ENCODE measurements around the gene TAF6L. TPM values are rescaled to one million over a fixed set of nuclear protein-coding genes. Genes with fewer than 3 reads are reported as not detected.
"Not testable (repeated sequence)": the region's sequence is repeated elsewhere in the genome, so short reads cannot be mapped to it uniquely, and the experiment has no call there.

Gene TAF6L
- total RNA-seq, 6 donors from 2014 or later = 16.7 to 51.3 (median 27.0) TPM

DNA sequence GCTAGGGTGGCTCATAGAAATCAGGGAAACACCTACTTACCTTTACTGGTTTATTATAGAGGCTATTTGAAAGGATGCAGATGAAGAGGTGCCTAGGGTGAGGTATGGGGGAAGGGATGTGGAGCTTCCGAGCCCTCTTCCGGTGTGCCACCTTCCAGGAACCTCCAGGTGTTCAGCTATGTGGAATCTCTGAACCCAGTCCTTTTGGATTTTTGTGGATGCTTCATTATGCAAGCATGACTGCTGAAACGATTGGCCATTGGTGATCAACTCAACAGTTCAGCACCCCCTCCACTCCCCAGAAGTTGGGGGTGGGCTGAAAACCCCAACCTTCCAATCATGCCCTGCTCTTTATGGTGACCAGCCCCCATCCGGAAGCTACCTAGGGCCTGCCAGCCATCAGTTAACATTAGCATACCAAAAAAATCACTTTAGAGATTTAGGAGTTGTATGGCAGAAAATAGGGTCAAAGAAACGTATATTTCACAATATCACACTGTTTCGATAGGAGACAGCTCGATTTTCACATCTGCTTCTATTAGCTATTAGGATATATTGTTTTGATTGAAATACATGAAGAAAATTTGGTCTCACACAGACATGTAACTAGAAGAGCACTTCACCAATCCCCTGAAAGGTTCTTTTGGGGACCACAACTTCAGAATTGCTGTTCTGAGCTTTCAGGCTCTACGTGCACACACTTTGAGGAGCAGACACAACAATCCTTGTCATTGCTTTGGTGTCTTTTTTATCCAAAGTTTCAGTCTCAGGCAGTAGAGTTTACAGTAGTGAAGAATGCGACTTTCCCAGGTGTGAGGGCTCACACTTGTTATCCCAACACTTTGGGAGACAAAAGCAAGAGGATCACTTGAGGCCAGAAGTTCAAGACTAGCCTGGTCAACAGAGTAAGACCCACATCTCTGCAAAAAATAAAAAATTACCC lies 13.1 kb upstream of the TAF6L start:
- WGBS, 2 donors = 65 to 66% methylated on average over 9 of the region's 9 CpGs
- H3K4me3 ChIP-seq = no peak overlapping the region
- TF ChIP-seq, protein P1, sequence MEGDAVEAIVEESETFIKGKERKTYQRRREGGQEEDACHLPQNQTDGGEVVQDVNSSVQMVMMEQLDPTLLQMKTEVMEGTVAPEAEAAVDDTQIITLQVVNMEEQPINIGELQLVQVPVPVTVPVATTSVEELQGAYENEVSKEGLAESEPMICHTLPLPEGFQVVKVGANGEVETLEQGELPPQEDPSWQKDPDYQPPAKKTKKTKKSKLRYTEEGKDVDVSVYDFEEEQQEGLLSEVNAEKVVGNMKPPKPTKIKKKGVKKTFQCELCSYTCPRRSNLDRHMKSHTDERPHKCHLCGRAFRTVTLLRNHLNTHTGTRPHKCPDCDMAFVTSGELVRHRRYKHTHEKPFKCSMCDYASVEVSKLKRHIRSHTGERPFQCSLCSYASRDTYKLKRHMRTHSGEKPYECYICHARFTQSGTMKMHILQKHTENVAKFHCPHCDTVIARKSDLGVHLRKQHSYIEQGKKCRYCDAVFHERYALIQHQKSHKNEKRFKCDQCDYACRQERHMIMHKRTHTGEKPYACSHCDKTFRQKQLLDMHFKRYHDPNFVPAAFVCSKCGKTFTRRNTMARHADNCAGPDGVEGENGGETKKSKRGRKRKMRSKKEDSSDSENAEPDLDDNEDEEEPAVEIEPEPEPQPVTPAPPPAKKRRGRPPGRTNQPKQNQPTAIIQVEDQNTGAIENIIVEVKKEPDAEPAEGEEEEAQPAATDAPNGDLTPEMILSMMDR (IDR thresholded peaks at IDR 0.05) = no peak
- no peak for TF ChIP-seq POLR2A (IDR thresholded peaks at IDR 0.05)
- no peak for TF ChIP-seq EP300 (IDR thresholded peaks at IDR 0.05)
- no peak for TF ChIP-seq POLR2AphosphoS5 (IDR thresholded peaks at IDR 0.05)
- no peaks in the 10 kb centered on the region for H3K9me3 ChIP-seq
- H3K36me3 ChIP-seq = no peaks in the 10 kb centered on the region
- H3K4me1 ChIP-seq = peaks cover 19 to 31% (median 21%) of the 10 kb centered on the region in 4 donors
- no peak for ATAC-seq (ENCODE audit: low FRiP score in 2 of 2)
- no peak overlapping the region for H3K27ac ChIP-seq
- DNase-seq = no peak
- no peaks in the 10 kb centered on the region for H3K27me3 ChIP-seq

DNA sequence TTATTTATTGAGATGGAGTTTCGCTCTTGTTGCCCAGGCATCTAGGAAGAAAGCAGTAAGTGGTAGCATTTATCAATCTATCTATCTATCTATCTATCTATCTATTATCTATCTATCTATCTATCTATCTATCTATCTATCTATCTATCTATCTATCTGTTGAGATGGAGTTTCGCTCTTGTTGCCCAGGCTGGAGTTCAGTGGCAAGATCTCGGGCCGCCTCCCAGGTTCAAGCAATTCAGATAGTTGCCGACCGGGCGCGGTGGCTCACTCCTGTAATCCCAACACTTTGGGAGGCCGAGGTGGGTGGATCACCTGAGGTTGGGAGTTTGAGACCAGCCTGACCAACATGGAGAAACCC lies 10.3 kb upstream of the TAF6L start:
- not testable (repeated sequence) for H3K9me3 ChIP-seq; ATAC-seq (ENCODE audit: low FRiP score in 2 of 2); H3K36me3 ChIP-seq; DNase-seq; H3K27me3 ChIP-seq
- Histone ChIP-seq H3K27ac (peak overlapping the region; percentile 85 to 92 (median 86)), H3K4me3 (peak overlapping the region in 3 of 4 donors; percentile 61 to 88 (median 65)), H3K4me1 (peaks cover 11 to 20% (median 12%) of the 10 kb centered on the region in 4 donors)
- WGBS, 2 donors = 32 to 34% methylated on average over 9 of the region's 9 CpGs

DNA sequence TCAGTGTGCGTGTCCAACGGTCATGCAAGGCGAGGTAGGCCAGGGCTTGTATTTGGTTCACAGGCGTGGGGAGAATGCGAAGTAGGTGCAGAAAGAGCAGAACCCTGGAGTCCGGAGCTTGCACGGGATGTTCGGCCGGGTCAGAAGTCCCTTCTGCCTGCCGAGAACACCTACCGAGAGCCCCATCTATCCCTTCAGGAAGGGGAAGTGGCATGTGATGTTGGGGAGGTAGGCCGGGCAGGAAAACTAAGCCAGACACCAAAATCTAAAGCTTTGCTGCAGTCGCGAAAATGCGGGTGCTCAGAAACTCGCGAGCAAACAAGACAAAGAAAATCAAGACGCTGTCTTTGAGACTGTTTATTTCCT lies 435 bp upstream of the TAF6L start:
- Histone ChIP-seq H3K4me3 (peak overlapping the region; percentile 65 to 77 (median 72)), H3K36me3 (peaks cover 0 to 23% (median 17%) of the 10 kb centered on the region in 4 donors), H3K27ac (peak overlapping the region; percentile 90 to 97 (median 94)), H3K27me3 (no peaks in the 10 kb centered on the region), H3K9me3 (no peaks in the 10 kb centered on the region), H3K4me1 (peaks cover 18 to 24% (median 21%) of the 10 kb centered on the region in 4 donors)
- DNase-seq (peak in 1 of 2 donors; percentile 35), ATAC-seq (ENCODE audit: low FRiP score in 2 of 2) (peak; percentile 16 to 47)
- WGBS, 2 donors = 0 to 3% methylated on average over 18 of the region's 18 CpGs
- TF ChIP-seq, protein P1 (IDR thresholded peaks at IDR 0.05) = no peak
- peak in 1 of 4 donors; percentile 10 for TF ChIP-seq POLR2A (IDR thresholded peaks at IDR 0.05)

DNA sequence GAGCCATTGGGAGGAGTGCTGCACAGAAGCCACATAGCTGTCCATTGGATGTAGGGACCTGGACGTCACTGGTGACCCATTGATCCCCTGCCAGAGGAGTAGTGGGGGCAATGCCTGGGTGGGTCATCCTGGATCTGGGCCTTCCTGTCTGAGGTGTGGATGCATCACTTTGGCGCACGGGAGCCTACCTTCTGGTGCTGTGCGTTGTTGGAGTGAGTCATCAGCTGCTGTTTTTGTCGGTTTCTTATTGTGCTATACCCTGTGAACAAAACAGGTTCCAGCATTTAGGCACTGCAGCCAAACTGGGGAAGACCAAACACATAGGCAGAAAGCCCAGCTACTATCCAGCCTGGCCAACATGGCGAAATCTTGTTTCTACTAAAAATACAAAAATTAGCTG lies 3.2 kb downstream of the TAF6L start:
- WGBS, 2 donors = 88 to 94% methylated on average over 3 to 6 of the region's 6 CpGs
- no peak overlapping the region for H3K4me3 ChIP-seq

DNA sequence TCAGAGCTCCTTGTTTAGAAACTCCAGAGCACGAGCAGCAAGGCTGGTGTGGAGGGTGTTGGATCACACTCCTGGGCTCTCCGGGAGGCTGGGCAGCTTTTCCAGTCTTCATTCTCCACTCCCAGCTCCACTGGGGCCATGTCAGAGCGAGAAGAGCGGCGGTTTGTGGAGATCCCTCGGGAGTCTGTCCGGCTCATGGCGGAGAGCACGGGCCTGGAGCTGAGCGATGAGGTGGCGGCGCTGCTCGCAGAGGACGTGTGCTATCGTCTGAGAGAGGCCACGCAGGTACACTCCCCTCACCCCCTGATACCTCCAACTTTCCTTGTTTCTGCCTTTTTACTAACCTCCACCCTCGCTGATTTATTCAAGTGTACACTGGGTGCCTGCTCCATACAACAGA lies 4.5 kb downstream of the TAF6L start:
- no peak overlapping the region for H3K4me3 ChIP-seq
- 96 to 98% methylated on average over 17 of the region's 17 CpGs for WGBS, 2 donors
- peaks cover 0 to 44% (median 33%) of the 10 kb centered on the region in 4 donors for H3K36me3 ChIP-seq
- TF ChIP-seq POLR2AphosphoS5 (IDR thresholded peaks at IDR 0.05) (no peak), POLR2A (IDR thresholded peaks at IDR 0.05) (no peak), EP300 (IDR thresholded peaks at IDR 0.05) (no peak)
- TF ChIP-seq, protein P1 (IDR thresholded peaks at IDR 0.05) = no peak
- ATAC-seq (ENCODE audit: low FRiP score in 2 of 2) (no peak), DNase-seq (no peak)
- H3K4me1 ChIP-seq = peaks cover 8 to 13% (median 11%) of the 10 kb centered on the region in 4 donors
- no peaks in the 10 kb centered on the region for H3K9me3 ChIP-seq
- no peaks in the 10 kb centered on the region for H3K27me3 ChIP-seq
- H3K27ac ChIP-seq = no peak overlapping the region

More for the DNA sequence above, 3.2 kb downstream of the TAF6L start:
- TF ChIP-seq, protein P1 (IDR thresholded peaks at IDR 0.05) = no peak
- TF ChIP-seq EP300 (IDR thresholded peaks at IDR 0.05) = no peak
- no peak for TF ChIP-seq POLR2AphosphoS5 (IDR thresholded peaks at IDR 0.05)
- no peak for TF ChIP-seq POLR2A (IDR thresholded peaks at IDR 0.05)
- no peak overlapping the region for H3K27ac ChIP-seq
- H3K36me3 ChIP-seq = peaks cover 0 to 37% (median 32%) of the 10 kb centered on the region in 4 donors
- H3K9me3 ChIP-seq = no peaks in the 10 kb centered on the region
- no peak for DNase-seq
- peaks cover 18 to 24% (median 21%) of the 10 kb centered on the region in 4 donors for H3K4me1 ChIP-seq
- ATAC-seq (ENCODE audit: low FRiP score in 2 of 2) = no peak
- H3K27me3 ChIP-seq = no peaks in the 10 kb centered on the region

Data from upper lobe of left lung (tissue), 6 donors.